ENCODE results near the gene GREB1L.
"Not testable (repeated sequence)": the region's sequence is repeated elsewhere in the genome, so short reads cannot be mapped to it uniquely, and the experiment has no call there.

GREB1L gene

GRCh38 chr18:21306368-21306767 lies 64.3 kb downstream of the GREB1L start:
- DNase-seq (ENCODE audit: low read depth in 2 of 2), result no peak

GRCh38 chr18:21307578-21307977 lies 65.5 kb downstream of the GREB1L start:
- no peak for DNase-seq (ENCODE audit: low read depth in 2 of 2)

DNA sequence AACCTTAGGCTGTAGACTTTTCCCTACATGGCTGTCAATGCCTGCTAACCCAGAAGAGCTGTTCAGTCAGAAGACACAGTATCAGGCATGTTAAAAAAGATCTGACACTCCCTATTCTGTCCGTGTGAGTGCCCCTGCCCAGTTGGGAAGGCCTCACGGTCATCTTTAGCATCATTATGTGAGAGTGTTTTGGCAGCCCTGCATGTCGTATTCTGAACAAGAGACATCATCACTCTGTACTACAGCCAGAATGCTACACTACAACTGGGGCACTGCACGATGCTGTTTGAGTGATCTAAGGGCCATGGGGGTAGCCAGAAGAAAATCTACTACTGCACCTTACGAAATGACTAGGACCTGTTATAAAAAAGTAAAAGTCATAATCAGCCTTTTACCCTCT lies 67.2 kb downstream of the GREB1L start:
- no peak for DNase-seq (ENCODE audit: low read depth in 2 of 2)

DNA sequence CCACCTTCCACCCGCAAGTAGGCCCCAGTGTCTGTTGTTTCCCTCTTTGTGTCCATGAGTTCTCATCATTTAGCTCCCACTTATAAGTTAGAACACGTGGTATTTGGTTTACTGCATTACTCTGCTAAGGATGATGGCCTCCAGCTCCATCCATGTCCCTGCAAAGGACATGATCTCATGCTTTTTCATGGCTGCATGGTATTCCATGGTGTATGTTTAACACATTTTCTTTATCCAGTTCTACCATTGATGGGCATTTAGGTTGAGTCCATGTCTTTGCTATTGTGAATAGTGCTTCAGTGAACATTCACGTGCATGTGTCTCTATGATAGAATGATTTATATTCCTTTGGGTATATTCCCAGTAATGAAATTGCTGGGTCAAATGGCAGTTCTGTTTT lies 69.9 kb downstream of the GREB1L start:
- DNase-seq (ENCODE audit: low read depth in 2 of 2), result not testable (repeated sequence)

- DNase-seq (ENCODE audit: low read depth in 2 of 2), result no peak
These were observed 71.5 kb downstream of the GREB1L start for GRCh38 chr18:21313576-21313975.

- DNase-seq (ENCODE audit: low read depth in 2 of 2), result no peak
These were observed 72.7 kb downstream of the GREB1L start for GRCh38 chr18:21314724-21315123.

GRCh38 chr18:21315126-21315525 lies 73.1 kb downstream of the GREB1L start:
- DNase-seq (ENCODE audit: low read depth in 2 of 2), result not testable (repeated sequence)

- DNase-seq (ENCODE audit: low read depth in 2 of 2), result no peak
These were observed 73.7 kb downstream of the GREB1L start for GRCh38 chr18:21315741-21316197.

DNA sequence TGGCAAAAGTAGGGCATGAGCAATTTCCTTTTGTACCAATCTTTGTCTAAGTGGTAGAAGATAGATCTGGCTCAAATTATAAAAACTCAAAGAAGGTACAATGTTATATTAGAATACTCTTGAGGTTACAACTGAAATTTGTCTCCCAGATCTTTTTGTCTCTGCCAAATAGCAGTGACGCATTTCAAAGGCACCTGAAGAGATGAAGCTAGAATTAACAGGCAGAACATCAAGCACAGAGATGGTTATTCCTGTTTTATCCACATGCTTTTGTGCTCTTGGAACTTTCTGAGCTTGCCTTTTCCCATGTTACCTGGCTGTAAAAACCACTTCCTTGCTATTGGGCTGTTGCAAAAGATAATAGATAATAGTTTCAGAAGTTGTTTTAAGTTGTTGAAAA lies 74.3 kb downstream of the GREB1L start:
- no peak for DNase-seq (ENCODE audit: low read depth in 2 of 2)

DNA sequence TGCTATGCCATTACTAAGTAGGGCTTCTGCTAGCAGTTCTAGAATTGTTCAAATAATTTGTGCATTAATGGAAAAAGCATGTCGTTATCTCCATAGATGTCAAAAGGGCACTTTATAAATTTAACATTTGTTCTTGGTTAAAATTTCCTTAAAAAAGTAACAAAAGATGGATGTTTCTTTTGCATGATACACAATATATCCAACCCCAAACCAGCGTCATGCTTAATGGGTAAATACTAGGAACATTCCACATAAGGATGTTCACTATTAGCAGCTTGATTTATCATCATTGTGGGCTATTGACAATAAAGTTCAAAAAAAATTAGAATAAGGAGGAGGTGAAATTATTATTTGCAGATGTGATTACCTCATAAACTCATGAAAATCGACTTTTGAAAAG lies 79.7 kb downstream of the GREB1L start:
- no peak for DNase-seq (ENCODE audit: low read depth in 2 of 2)

- DNase-seq (ENCODE audit: low read depth in 2 of 2), result no peak
These were observed 85.1 kb downstream of the GREB1L start for GRCh38 chr18:21327101-21327500.

GRCh38 chr18:21330122-21330701 lies 88.2 kb downstream of the GREB1L start:
- DNase-seq (ENCODE audit: low read depth in 2 of 2), result no peak

DNA sequence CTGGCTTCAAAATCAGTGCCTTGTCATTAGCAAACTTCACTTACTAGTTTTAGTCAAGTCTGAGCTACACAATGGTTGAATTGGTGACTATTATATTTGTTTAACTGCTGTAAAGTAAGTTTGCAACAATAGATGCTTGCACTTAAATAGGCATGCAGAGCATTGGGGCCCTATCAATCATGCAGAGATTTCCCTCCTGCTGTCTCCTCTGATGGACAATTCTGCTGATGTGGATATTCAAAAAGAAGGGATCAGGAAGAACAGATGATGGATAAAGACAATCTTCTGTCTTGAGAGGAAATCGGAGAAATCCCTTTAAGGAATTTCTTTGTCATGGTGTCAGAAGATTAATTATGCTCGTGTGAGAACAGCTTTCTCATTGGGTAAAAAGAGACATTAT lies 89.0 kb downstream of the GREB1L start:
- no peak for DNase-seq (ENCODE audit: low read depth in 2 of 2)

GRCh38 chr18:21335927-21336488 lies 94.0 kb downstream of the GREB1L start:
- DNase-seq (ENCODE audit: low read depth in 2 of 2), result no peak

DNA sequence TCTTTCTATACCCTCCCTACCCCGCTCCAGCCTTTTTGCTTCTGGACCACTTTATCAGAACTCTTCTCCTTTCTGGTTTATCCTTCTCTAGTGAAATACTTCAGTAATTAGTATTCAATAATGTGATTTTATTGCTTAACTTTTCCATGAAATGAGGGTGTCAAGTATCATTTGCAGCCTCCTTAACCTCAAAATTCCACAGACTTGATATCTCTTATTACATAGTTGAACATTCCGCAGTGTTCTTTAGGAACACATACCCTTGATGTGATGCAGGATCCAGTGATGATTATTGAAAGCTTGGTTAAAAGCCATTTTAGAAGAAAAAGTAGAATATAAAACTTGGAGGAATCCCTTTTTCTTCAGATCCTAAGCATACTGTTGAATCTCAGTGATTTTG lies 94.8 kb downstream of the GREB1L start:
- DNase-seq (ENCODE audit: low read depth in 2 of 2), result no peak

DNA sequence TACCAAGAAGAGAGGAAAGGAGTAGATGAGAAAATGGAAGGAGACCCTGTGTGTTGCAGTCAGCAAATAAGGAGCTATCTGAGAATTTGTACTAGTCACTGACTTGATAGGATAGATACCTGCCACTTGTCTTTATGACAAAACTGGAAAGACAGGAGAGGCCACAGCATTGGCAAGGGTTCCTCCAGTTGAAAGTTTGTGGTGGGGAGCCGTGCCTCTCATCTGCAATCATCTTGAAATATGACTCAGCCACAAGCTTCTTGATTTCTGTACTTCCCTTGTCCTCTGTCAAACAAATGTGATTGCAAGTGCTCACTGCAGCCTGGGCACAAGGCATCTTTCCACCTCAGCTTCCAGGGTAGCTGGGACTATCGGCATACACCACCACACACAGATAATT lies 99.1 kb downstream of the GREB1L start:
- no peak for DNase-seq (ENCODE audit: low read depth in 2 of 2)

DNA sequence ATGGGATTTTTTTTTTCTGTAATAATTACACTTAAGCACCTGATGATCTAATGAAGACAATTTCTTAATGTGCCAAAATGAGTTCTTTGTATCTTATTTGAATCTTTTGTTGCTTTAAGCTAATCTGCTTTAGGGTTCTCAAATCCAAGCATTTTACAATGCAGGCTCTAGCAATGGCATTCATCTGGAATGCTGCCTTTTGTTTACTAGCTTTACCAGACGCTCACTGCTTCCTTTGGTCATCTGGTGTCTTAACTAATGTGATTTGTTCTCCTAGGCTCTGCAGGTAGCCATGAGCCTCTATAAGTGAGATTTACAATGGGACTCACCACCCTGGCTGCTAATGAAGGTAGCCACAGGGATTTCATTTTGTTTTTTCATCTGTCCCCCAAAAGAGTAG lies 100.3 kb downstream of the GREB1L start:
- no peak for DNase-seq (ENCODE audit: low read depth in 2 of 2)

GRCh38 chr18:21344860-21345259 lies 102.8 kb downstream of the GREB1L start:
- DNase-seq (ENCODE audit: low read depth in 2 of 2), result no peak

GRCh38 chr18:21345840-21346239 lies 103.8 kb downstream of the GREB1L start:
- no peak for DNase-seq (ENCODE audit: low read depth in 2 of 2)

DNA sequence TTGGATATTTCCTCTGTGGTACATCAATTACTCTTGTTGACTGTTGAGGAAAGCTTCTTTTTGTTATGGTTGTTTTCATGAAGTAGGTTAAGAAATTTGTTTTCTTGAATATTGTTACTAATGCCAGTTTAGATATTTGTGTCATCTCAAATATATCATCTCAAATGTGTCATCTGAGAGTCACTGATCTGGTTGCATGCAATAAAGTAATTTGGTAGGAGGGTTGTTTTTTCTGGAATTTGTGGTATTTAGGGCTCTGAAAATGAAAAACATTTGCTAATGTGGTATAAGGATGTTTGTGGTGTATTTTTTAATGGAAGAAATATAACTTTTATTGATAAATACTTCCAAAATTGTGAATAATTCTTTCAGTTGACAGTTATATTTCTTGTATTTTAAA lies 117.7 kb downstream of the GREB1L start:
- DNase-seq (ENCODE audit: low read depth in 2 of 2), result no peak

GRCh38 chr18:21361307-21361880 lies 119.4 kb downstream of the GREB1L start:
- DNase-seq (ENCODE audit: low read depth in 2 of 2), result no peak

GRCh38 chr18:21362831-21363230 lies 120.8 kb downstream of the GREB1L start:
- DNase-seq (ENCODE audit: low read depth in 2 of 2), result no peak

DNA sequence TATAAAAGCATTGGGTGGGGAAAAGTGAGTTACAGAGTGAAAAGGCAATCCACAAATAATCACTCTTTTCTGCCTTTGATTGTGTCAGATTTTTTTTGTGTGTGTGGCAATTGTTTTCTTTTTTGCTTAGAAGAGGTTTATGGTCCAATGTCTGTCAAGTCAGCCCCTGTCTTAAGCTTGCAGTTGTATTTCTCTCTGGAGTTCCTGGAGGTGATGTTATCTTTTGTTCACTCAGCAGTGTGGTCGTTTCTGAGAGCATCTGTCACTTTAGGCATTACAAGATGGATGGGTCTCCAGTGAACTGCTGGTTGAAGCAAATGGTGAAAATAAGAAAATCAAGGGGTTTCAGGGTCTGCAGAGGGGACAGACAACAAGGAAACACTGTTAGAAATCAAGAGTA lies 121.3 kb downstream of the GREB1L start:
- no peak for DNase-seq (ENCODE audit: low read depth in 2 of 2)

DNA sequence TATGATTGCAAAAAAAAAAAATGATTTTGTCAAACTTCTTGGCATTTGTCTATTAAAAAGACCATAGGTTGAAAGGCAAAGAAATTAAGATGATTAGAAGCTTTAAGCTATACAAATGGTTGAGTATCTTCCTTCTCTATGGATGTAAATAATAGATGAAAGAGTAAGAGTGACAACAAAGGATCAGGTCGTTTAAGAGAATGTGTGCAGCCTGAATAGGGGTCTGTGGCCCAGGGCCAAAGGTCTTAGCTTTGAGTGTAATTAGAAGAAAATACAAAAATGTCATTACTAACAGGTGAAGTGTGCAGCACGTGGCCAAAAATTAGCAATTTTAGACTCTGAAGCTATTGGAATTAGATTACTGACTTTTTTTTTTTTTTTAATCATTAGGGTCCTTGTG lies 122.4 kb downstream of the GREB1L start:
- DNase-seq (ENCODE audit: low read depth in 2 of 2), result no peak
